GM03348 (cell line): ENCODE results near the gene BID.
"Not testable (repeated sequence)": the region's sequence is repeated elsewhere in the genome, so short reads cannot be mapped to it uniquely, and the experiment has no call there.

Experiments
- DNase-seq: peaks from one replicate; pipeline ENCODE4 v3.0.0; 2012; ENCODE audit warnings: low spot score

BID gene

GRCh38 chr22:17699696-17700340, 74.5 kb downstream of the BID start:
- DNase-seq: no peak

GRCh38 chr22:17698948-17699347, 75.3 kb downstream of the BID start:
- DNase-seq: no peak

DNA sequence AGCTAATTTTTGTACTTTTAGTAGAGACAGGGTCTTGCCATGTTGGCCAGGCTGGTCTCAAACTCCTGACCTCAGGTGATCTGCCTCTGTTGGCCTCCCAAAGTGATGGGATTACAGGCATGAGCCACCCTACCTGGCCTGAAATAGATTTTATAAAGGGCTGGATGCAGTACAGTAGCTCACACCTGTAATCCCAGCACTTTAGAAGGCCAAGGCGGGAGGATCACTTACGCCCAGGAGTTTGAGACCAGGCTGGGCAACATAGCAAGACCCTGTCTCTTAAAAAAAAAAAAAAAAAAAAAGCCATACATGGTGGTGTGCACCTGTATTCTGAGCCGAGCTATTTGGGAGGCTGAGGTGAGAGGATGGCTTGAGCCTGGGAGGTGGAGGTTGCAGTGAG, 76.0 kb downstream of the BID start:
- DNase-seq: not testable (repeated sequence)

DNA sequence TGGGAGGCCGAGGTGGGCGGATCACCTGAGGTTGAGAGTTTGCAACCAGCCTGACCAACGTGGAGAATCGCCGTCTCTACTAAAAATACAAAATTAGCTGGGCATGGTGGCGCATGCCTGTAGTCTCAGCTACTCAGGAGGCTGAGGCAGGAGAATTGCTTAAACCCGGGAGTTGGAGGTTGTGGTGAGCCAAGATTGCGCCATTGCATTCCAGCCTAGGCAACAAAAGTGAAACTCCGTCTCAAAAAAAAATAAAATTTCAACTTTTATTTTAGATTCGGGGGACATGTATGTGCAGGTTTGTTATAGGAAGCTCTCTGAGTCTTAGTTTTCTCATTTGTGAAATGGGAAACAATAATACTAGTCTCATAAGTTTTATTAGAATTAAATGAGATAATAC, 77.1 kb downstream of the BID start:
- not testable (repeated sequence) for DNase-seq

GRCh38 chr22:17695986-17696385, 78.3 kb downstream of the BID start:
- DNase-seq: no peak

- DNase-seq: no peak
These were observed 79.5 kb downstream of the BID start for GRCh38 chr22:17694752-17695151.

DNA sequence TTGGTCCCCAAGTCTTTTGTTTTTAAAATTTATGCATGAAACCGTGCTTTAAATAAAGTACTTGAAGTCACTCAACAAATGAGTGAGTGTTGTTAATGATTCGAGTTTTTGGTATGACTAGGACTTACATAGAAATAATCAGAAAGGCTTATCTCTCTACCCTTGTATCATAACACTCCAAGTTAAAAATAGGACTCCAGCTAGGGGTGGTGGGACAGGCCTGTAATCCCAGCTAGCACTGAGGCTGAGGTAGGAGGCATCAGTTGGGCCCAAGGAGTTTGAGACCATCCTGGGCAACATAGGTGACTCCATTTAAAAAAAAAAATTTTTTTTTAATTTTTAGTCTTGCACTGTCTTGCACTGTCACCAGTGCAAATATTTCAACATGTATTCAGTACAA, 80.1 kb downstream of the BID start:
- no peak for DNase-seq

GRCh38 chr22:17692841-17693240, 81.4 kb downstream of the BID start:
- DNase-seq: no peak

GRCh38 chr22:17684245-17684644, 90.0 kb downstream of the BID start:
- no peak for DNase-seq
